ENCODE data around the gene THUMPD1. TPM values are rescaled to one million over a fixed set of nuclear protein-coding genes. Genes with fewer than 3 reads are reported as not detected.
"Not testable (repeated sequence)": the region's sequence is repeated elsewhere in the genome, so short reads cannot be mapped to it uniquely, and the experiment has no call there.

The THUMPD1 gene
- total RNA-seq, 1 donor from 2014 or later: 105 TPM

- H3K27me3 ChIP-seq (ENCODE audit: control insufficient read depth, insufficient read depth, low read length): no peaks in the 10 kb centered on the region
- no peak for TF ChIP-seq CTCF (IDR thresholded peaks at IDR 0.05; ENCODE audit: insufficient read depth, low read length, severe bottlenecking)
- no peak overlapping the region for H3K4me3 ChIP-seq (ENCODE audit: low read depth, low read length)
- FAIRE-seq (no peak), DNase-seq (ENCODE audit: low read depth) (no peak)
- no peaks in the 10 kb centered on the region for H3K36me3 ChIP-seq (ENCODE audit: control insufficient read depth, insufficient read depth, low read length)
Measured at GRCh38 chr16:20695024-20695423, 46.6 kb downstream of the THUMPD1 start.

GRCh38 chr16:20694096-20694495 is 47.5 kb downstream of the THUMPD1 start:
- H3K36me3 ChIP-seq (ENCODE audit: control insufficient read depth, insufficient read depth, low read length); FAIRE-seq; H3K27me3 ChIP-seq (ENCODE audit: control insufficient read depth, insufficient read depth, low read length); H3K4me3 ChIP-seq (ENCODE audit: low read depth, low read length); DNase-seq (ENCODE audit: low read depth): not testable (repeated sequence)

GRCh38 chr16:20689668-20690067 is 52.0 kb downstream of the THUMPD1 start:
- TF ChIP-seq CTCF (IDR thresholded peaks at IDR 0.05; ENCODE audit: insufficient read depth, low read length, severe bottlenecking): no peak
- no peak for FAIRE-seq

GRCh38 chr16:20683812-20684211 is 57.8 kb downstream of the THUMPD1 start:
- Histone ChIP-seq H3K27me3 (ENCODE audit: control insufficient read depth, insufficient read depth, low read length) (no peaks in the 10 kb centered on the region), H3K36me3 (ENCODE audit: control insufficient read depth, insufficient read depth, low read length) (no peaks in the 10 kb centered on the region), H3K4me3 (ENCODE audit: low read depth, low read length) (no peak overlapping the region)
- FAIRE-seq: no peak
- no peak for DNase-seq (ENCODE audit: low read depth)
- no peak for TF ChIP-seq CTCF (IDR thresholded peaks at IDR 0.05; ENCODE audit: insufficient read depth, low read length, severe bottlenecking)

More at GRCh38 chr16:20689668-20690067, 52.0 kb downstream of the THUMPD1 start:
- Histone ChIP-seq H3K4me3 (ENCODE audit: low read depth, low read length) (no peak overlapping the region), H3K27me3 (ENCODE audit: control insufficient read depth, insufficient read depth, low read length) (no peaks in the 10 kb centered on the region), H3K36me3 (ENCODE audit: control insufficient read depth, insufficient read depth, low read length) (no peaks in the 10 kb centered on the region)
- no peak for DNase-seq (ENCODE audit: low read depth)

Other genes with a start within 250 kb of the THUMPD1 start
- gene ACSM2B, start 165.5 kb downstream of the THUMPD1 start, total RNA-seq: not detected in 2 replicates
- gene ACSM1, start 44.1 kb downstream of the THUMPD1 start, total RNA-seq: under 0.01 and 0.26 TPM in 2 replicates
- gene ACSM3, start 22.2 kb upstream of the THUMPD1 start, total RNA-seq: 1.8 and 4.6 TPM in 2 replicates
- gene ERI2, start 64.7 kb upstream of the THUMPD1 start, total RNA-seq: 16.6 and 25.6 TPM in 2 replicates
- 1.1 and 2.4 TPM in 2 replicates for gene REXO5, start 64.7 kb upstream of the THUMPD1 start, total RNA-seq
- 14.0 and 17.8 TPM in 2 replicates for gene DCUN1D3, start 158.5 kb upstream of the THUMPD1 start, total RNA-seq
- gene LYRM1, start 159.0 kb upstream of the THUMPD1 start, total RNA-seq: 40.8 and 47.9 TPM in 2 replicates